ENCODE results near the gene TBC1D10B.

The TBC1D10B gene

GRCh38 chr16:30355954-30356308 is 14.4 kb downstream of the TBC1D10B start:
- TF ChIP-seq CTCF (conservative IDR thresholded peaks at IDR 0.05), result no peak
- TF ChIP-seq ZFX (IDR thresholded peaks at IDR 0.05), result no peak
- peak overlapping the region; percentile 95 for H3K27ac ChIP-seq

- TF ChIP-seq ZFX (IDR thresholded peaks at IDR 0.05) (no peak), CTCF (conservative IDR thresholded peaks at IDR 0.05) (no peak)
- peak within 1 kb of the TSS; percentile 95 for H3K27ac ChIP-seq
Observed at GRCh38 chr16:30355144-30355953, 14.9 kb downstream of the TBC1D10B start, which contains the start of gene CD2BP2. CD2BP2 (minus strand) TSS chr16:30355308; CDS start chr16:30354681, 627 bp downstream.

DNA sequence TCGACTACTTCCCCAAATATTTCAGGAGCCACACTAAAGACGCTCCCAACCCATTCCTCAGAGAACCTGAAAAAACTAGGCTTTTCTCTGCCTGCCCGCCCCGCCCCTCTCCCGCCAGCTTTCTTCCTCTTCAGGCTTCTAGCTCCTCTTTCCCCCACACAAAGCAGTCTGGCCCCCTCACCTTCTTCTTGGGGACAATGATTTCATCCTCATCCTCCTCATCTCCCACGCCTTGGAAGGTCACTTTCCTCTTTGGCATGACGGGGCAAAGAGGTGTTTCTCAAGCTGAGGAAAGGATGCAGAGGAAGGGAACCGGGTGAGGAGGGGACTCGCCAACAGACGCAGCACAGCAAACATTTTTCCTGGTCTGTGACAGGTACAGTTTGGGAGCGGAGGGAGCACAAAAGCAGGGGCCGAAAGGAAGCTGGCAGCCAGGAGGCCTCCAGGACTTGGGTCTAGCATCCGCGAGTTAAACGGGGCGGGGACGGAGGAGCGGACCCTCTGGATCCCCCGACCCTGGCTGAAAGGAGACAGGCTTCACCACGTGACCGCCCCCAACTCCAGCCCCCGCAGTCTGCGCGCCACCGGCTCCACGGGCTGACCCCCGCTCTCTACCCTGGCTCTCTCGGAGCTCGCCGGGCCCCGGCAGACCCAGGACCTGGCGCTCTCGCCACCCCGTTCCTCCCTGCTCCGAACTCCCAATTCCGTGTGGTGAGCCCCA is 15.7 kb downstream of the TBC1D10B start:
- TF ChIP-seq CTCF (conservative IDR thresholded peaks at IDR 0.05) (no peak), ZFX (IDR thresholded peaks at IDR 0.05) (peak; percentile 39; the same call in 1 of the 2 replicates)
- peak overlapping the region; percentile 95 for H3K27ac ChIP-seq

DNA sequence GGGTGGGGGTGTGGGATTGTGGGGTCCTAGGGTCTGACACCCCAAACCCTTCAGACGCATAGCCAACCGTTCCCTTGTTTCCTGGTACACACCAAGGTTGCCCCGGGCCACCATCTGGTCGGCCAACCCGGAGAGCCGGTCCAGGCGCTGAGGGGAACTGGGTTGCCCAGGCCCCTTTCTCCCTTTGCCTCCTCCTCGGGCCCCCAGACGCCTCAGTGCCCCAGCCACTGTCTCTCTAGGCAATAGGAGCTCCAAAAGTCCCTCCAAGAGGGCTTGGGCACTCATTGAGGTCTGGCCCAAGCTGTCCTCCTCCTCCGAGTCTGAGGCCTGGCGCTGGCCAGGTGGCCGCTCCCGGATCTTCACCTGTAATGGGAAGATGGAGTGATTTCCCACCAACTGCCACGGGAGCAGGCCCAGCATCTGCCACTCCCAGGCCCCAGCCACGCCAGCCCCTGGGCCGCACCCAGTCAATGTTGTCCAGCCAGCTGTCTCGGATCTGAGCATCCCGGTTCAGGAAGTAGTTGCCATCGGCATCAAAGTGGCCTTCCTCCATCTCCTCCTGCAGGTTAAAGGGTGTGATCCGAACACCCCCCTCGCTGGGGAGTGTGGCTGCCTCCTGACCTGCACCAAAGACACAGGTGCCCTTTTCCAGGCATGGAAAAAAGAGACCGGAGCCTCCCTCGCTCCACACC is 16.7 kb downstream of the TBC1D10B start:
- TF ChIP-seq ZFX (IDR thresholded peaks at IDR 0.05), result no peak
- TF ChIP-seq CTCF (conservative IDR thresholded peaks at IDR 0.05), result no peak
- H3K27ac ChIP-seq, result peak overlapping the region; percentile 95

- TF ChIP-seq ZFX (IDR thresholded peaks at IDR 0.05) (no peak), CTCF (conservative IDR thresholded peaks at IDR 0.05) (no peak)
- peak overlapping the region; percentile 49 for H3K27ac ChIP-seq
Observed at GRCh38 chr16:30352488-30353401, 17.5 kb downstream of the TBC1D10B start.

GRCh38 chr16:30351586-30352419 is 18.5 kb downstream of the TBC1D10B start:
- TF ChIP-seq ZFX (IDR thresholded peaks at IDR 0.05) (no peak), CTCF (conservative IDR thresholded peaks at IDR 0.05) (no peak)
- peak overlapping the region; percentile 49 for H3K27ac ChIP-seq

Measured in C4-2B (cell line).